Measurements from ENCODE around the gene SYT14.

DNA sequence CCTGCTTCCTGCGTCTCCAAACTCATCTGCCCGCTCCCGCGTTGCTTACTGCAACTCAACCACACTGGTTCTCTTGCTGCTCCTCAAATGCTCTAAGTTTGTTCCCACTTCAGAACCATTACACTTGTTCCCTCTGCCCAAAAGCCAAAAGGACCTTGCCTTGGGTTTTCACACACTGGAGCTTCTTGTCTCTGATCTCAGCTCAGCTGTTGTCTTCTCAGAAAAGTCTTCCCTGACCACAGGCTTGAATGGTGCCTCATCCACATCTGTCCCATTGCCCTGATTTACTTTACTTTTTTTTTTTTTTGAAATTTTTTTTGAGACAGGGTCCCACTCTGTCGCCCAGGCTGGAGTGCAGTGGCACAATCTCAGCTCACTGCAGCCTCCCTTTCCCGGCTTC lies 44.3 kb upstream of the SYT14 start:
- TF ChIP-seq, protein P1, sequence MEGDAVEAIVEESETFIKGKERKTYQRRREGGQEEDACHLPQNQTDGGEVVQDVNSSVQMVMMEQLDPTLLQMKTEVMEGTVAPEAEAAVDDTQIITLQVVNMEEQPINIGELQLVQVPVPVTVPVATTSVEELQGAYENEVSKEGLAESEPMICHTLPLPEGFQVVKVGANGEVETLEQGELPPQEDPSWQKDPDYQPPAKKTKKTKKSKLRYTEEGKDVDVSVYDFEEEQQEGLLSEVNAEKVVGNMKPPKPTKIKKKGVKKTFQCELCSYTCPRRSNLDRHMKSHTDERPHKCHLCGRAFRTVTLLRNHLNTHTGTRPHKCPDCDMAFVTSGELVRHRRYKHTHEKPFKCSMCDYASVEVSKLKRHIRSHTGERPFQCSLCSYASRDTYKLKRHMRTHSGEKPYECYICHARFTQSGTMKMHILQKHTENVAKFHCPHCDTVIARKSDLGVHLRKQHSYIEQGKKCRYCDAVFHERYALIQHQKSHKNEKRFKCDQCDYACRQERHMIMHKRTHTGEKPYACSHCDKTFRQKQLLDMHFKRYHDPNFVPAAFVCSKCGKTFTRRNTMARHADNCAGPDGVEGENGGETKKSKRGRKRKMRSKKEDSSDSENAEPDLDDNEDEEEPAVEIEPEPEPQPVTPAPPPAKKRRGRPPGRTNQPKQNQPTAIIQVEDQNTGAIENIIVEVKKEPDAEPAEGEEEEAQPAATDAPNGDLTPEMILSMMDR (IDR thresholded peaks at IDR 0.05): no peak
- TF ChIP-seq ZFX (IDR thresholded peaks at IDR 0.05; ENCODE audit: borderline replicate concordance): no peak
